Activated CD4-positive, alpha-beta memory T cell treated with anti-CD3 and anti-CD28 coated beads for 36 hours (primary cell): Measurements from ENCODE around the gene MAFF. TPM values are rescaled to one million over a fixed set of nuclear protein-coding genes. Genes with fewer than 3 reads are reported as not detected.

Experiments
- CTCF ChIA-PET: fragments of 350-600 bp; sonication (Branson Sonifier 250); formaldehyde crosslinking; loops from one replicate; lab custom pipeline; 2021; ENCODE audit warnings: antibody characterized with exemption, inconsistent platforms; lab: Charles Lee
- POLR2A ChIA-PET: fragments of 350-600 bp; sonication (Branson Sonifier 250); formaldehyde crosslinking; loops from one replicate; lab custom pipeline; 2021; ENCODE audit warnings: antibody characterized with exemption; lab: Charles Lee
- DNase-seq: peaks from one replicate; pipeline ENCODE4 v3.0.0-alpha.2; 2020
- H3K27ac Mint-ChIP-seq: one replicate; pipeline ENCODE4 v1.8.0; 2021; ENCODE audit warnings: mixed read lengths
- H3K27me3 Mint-ChIP-seq: one replicate; pipeline ENCODE4 v1.8.0; 2021; ENCODE audit warnings: mixed read lengths
- H3K36me3 Mint-ChIP-seq: one replicate; pipeline ENCODE4 v1.8.0; 2021; ENCODE audit warnings: mixed read lengths
- H3K4me1 Mint-ChIP-seq: one replicate; pipeline ENCODE4 v1.8.0; 2021; ENCODE audit warnings: low read depth, mixed read lengths
- H3K4me3 Mint-ChIP-seq: one replicate; pipeline ENCODE4 v1.8.0; 2021; ENCODE audit warnings: mild to moderate bottlenecking, mixed read lengths
- H3K9me3 Mint-ChIP-seq: one replicate; pipeline ENCODE4 v1.8.0; 2021; ENCODE audit warnings: mixed read lengths
- intact Hi-C: fragments of 100-400 bp; cut with micrococcal nuclease; formaldehyde crosslinking; loops from one replicate; pipeline ENCODE4 v1.15.1; 2023
- total RNA-seq, 2 experiments: library from RNA; stranded (reverse); gene quantifications; one replicate each; pipeline ENCODE4 v1.2.3, GENCODE V29; 2021

Gene MAFF
- total RNA-seq, 2 experiments from 2014 or later, result 15.5 to 15.9 TPM

DNA sequence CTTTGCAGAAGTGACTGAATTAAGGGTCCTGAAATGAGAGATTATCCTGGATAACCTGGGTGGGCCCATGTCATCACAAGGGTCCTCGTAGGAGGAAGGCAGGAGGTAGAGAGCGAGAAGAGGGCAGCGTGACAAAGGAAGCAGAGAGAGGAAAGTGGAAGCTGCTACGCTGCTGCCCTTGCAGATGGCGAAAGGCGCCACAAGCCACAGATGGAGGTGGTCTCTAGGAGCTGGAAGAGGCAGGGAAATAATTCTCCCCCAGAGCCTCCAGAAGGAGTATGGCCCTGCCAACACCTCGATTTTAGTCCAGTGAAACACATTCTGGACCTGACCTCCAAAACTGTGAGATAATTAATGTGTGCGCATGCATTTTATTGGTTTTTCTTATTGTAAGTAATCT is 57.6 kb downstream of the MAFF start:
- H3K4me1 Mint-ChIP-seq, result peaks cover 27% of the 10 kb centered on the region
- H3K27ac Mint-ChIP-seq, result no peak overlapping the region
- no peak overlapping the region for H3K4me3 Mint-ChIP-seq
- no peak for DNase-seq
- POLR2A ChIA-PET, result no interaction called here
- H3K27me3 Mint-ChIP-seq, result no peaks in the 10 kb centered on the region
- no peaks in the 10 kb centered on the region for H3K9me3 Mint-ChIP-seq
- CTCF ChIA-PET, result interaction anchor here (0.7 to 2.1 kb wide), 2 partner anchors 10 to 93 kb away, joined by 3 to 5 read pairs; no protein-coding TSS in a partner anchor
- no peaks in the 10 kb centered on the region for H3K36me3 Mint-ChIP-seq
- intact Hi-C loops, result no loop called here

DNA sequence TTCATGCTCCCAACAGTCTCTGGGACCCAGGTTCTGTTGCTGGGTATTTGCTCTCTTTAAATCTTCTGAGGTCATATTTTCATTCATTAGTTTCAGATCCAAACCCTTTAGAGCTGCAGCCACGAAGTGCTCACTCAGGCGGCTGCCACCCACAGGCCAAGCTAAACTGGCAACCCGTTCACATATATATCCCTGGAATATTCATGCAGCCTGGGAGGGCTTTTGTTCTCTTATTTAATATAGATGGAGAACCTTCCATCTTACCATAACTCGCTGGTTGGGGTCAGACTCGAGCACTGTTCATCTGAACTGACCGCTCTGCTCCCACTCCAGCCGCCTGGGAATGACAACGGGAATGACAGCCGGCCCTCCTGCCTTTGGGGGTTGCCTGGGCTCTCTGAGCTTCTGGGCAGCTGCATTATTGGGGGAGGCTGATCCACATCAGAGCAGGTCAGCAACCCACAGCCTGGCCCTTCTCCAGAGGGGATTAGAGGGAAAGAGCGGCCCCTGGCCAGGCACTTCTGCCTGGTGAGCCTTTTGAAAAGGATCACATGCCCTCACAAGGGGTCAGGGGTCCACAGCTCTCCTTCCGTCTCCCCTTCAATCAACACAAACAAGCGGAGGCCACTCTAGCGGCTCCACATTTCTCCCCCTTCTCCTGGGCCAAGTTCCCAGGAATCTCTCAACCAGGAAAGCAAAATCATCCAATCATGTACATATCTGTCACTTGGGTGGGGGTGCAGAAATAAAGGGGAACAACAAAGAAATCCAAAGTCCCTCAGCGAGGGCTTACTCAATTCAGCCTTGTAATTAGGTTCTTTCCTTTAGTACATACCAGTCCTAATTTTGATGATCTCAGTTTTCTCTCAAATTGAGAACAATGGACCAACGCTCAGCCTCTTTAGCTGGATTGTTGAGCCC is 59.2 kb downstream of the MAFF start:
- POLR2A ChIA-PET, result no interaction called here

DNA sequence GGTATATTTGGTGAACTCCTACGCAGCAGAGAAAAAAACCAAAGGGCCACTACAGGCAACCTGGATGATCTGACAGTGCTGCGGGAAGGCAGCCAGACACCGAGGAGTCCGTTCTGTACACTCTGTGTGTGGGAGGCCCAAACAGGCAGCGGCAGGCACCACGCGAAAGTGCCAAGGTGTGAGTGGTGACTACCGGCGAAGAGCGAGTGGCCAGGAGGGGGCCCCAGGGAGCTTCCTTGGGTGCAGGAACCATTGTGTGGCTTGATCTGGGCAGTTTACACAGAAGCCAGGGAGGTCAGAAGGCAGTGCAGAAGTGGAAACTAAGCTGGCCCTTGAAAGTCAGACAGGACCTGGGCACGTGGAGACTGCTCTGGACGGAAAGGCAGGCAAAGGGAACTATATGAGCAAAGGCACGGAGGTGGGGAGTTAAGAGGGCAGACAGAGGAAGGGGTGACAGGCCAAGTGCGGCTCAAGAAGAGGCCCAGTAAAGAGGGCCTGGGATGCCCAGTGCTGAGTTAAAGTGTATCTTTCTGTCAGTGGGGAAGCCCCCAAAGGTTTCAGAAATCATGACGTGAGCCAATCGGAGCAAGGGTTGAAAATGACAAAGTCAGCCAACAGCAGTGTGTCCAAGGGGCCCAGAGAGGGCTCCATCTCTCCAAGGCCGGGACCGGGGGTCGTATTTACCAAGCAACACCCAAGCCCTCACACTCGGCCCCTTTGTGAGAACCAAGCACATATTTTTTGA is 60.4 kb downstream of the MAFF start:
- peak; percentile 71 for DNase-seq
- Mint-ChIP-seq H3K4me1 (peaks cover 42% of the 10 kb centered on the region), H3K9me3 (no peaks in the 10 kb centered on the region), H3K4me3 (no peak overlapping the region), H3K36me3 (no peaks in the 10 kb centered on the region), H3K27ac (peak overlapping the region; percentile 58), H3K27me3 (no peaks in the 10 kb centered on the region)
- intact Hi-C loops, result loop anchor here (1.0 kb wide), 1 partner anchor 91 kb away; no protein-coding TSS in a partner anchor
- CTCF ChIA-PET, result interaction anchor here (0.7 to 2.3 kb wide), 6 partner anchors 9 to 210 kb away, joined by 3 to 9 read pairs (median 3); no protein-coding TSS in a partner anchor
- POLR2A ChIA-PET, result no interaction called here

More for the DNA sequence above, 59.2 kb downstream of the MAFF start:
- H3K4me3 Mint-ChIP-seq, result no peak overlapping the region
- H3K36me3 Mint-ChIP-seq, result no peaks in the 10 kb centered on the region
- CTCF ChIA-PET, result interaction anchor here (0.7 to 2.3 kb wide), 6 partner anchors 9 to 310 kb away, joined by 3 to 9 read pairs (median 4); no protein-coding TSS in a partner anchor
- H3K4me1 Mint-ChIP-seq, result peaks cover 32% of the 10 kb centered on the region
- DNase-seq, result no peak
- H3K27ac Mint-ChIP-seq, result no peak overlapping the region
- H3K27me3 Mint-ChIP-seq, result no peaks in the 10 kb centered on the region
- H3K9me3 Mint-ChIP-seq, result no peaks in the 10 kb centered on the region
- intact Hi-C loops, result no loop called here

DNA sequence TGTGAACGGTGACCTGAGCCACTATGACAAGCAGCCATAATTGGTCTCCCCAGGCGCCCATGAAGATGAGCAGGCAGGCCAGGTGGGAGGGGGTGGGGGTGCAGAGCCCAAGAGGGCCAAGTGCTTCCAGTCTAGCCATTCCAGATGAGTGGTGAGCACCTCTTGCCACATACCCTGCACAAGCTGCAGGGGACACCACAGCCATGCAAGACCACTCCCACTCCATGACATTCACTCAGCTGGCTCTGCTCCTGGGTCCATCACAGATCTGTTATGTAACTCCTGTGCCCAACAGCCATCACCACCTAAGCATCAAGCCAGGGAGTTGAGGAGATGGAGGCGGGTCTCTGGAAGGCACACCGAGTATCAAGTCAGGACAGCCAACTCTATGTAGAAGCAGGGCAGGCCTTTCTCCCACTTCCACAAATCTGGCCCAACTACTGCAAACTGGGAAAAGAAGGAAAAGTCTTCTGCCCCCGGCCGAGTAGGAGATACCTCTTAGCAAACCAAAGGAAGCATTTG is 62.6 kb downstream of the MAFF start:
- no peak overlapping the region for H3K27ac Mint-ChIP-seq
- no peak for DNase-seq
- ChIA-PET POLR2A (no interaction called here), CTCF (no interaction called here)
- H3K4me3 Mint-ChIP-seq, result no peak overlapping the region
- peaks cover 54% of the 10 kb centered on the region for H3K4me1 Mint-ChIP-seq
- no peaks in the 10 kb centered on the region for H3K27me3 Mint-ChIP-seq
- H3K9me3 Mint-ChIP-seq, result no peaks in the 10 kb centered on the region
- intact Hi-C loops, result no loop called here
- H3K36me3 Mint-ChIP-seq, result no peaks in the 10 kb centered on the region

Other genes starting within 250 kb of the MAFF start
- under 1 TPM in 1 of 2 experiments, not detected in 1; 0.14 TPM for gene C22orf23, start 248.4 kb upstream of the MAFF start, total RNA-seq
- gene POLR2F, start 248.3 kb upstream of the MAFF start, total RNA-seq, result 10 to 100 TPM; 67.7 to 74.9 TPM
- gene SOX10, start 217.4 kb upstream of the MAFF start, total RNA-seq, result not detected
- 10 to 100 TPM; 16.0 to 16.5 TPM for gene PICK1, start 144.6 kb upstream of the MAFF start, total RNA-seq
- under 1 TPM in 1 of 2 experiments, not detected in 1; 0.17 TPM for gene SLC16A8, start 117.8 kb upstream of the MAFF start, total RNA-seq
- gene BAIAP2L2, start 91.3 kb upstream of the MAFF start, total RNA-seq, result 1 to 10 TPM in 1 of 2 experiments, under 1 TPM in 1; 0.93 to 1.6 TPM
- gene PLA2G6, start 20.2 kb upstream of the MAFF start, total RNA-seq, result 10 to 100 TPM; 63.7 to 69.5 TPM
- 10 to 100 TPM; 24.4 to 26.6 TPM for gene TMEM184B, start 71.0 kb downstream of the MAFF start, total RNA-seq
- gene CSNK1E, start 115.4 kb downstream of the MAFF start, total RNA-seq, result 100 to 1,000 TPM; 104 to 105 TPM